ENCODE measurements around the gene RASL11A. TPM values are rescaled to one million over a fixed set of nuclear protein-coding genes. Genes with fewer than 3 reads are reported as not detected.

RASL11A gene
- total and polyA plus RNA-seq, 2 of the 13 experiments (the other 11 are each of a cell fraction or from before 2014, with no cell fraction given) = 3.0 to 4.1 TPM

DNA sequence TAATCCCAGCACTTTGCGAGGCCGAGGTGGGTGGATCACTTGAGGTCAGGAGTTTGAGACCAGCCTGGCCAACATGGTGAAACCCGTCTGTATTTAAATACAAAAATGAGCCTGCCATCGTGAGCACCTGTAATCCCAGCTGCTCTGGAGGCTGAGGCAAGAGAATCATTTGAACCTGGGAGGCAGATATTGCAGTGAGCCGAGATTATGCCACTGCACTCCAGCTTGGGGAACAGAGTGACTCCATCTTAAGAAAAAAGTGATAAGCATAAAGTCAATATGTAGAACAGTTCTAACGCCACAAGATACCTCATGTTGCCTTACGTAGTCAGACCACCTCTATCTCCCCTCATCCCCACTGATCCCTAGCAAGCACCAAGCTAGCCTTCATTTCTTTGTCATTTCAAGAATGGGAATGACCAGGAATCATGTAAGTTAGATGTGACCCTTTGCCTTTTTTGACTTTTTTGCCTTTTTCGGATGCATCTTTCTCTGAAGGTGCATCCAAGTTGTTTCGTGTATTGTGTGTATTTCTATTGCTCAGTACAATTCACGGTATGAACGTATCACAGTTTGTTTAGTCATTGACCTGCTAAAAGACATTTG, 12.9 kb upstream of the RASL11A start:
- no peak overlapping the region for H3K4me2 ChIP-seq (ENCODE audit: low read depth, low read length)
- H4K20me1 ChIP-seq (ENCODE audit: insufficient read depth, low read length) = peaks cover 32% of the 10 kb centered on the region
- DNase-seq (ENCODE audit: low spot score) (no peak), ATAC-seq (no peak), FAIRE-seq (peak; percentile 15)
- WGBS (ENCODE audit: low lambda C conversion rate) = 93% methylated on average over 11 of the region's 11 CpGs
- ChIA-PET POLR2A (interaction anchor here (3.3 kb wide), 1 partner anchor 13 kb away, joined by 10 read pairs; the partner anchor contains the start of gene RASL11A), CTCF (ENCODE audit: low intra/inter-chr PET ratio, low total read pairs) (interaction anchor here (1.2 kb wide), 1 partner anchor 273 kb away, joined by 3 read pairs; no protein-coding TSS in a partner anchor)
- H3K4me3 ChIP-seq (replicated peaks in 1 of 3; ENCODE audit: insufficient read depth in 1 of 3, low read depth in 2 of 3, low read length in 3 of 3) = no peak overlapping the region
- intact Hi-C loops (cut with micrococcal nuclease; ENCODE audit: unreplicated experiment) = no loop called here
- BruUV-seq (replicated peaks) = no TSS peak
- H3K79me2 ChIP-seq (ENCODE audit: insufficient read depth, low read length) = peaks cover 27% of the 10 kb centered on the region
- no peaks in the 10 kb centered on the region for H3K27me3 ChIP-seq (ENCODE audit: control insufficient read depth in 1 of 2, insufficient read depth in 2 of 2, low read length in 2 of 2)
- peaks cover 8 to 34% of the 10 kb centered on the region in 2 experiments for H3K36me3 ChIP-seq (replicated peaks in 1 of 2; ENCODE audit: control insufficient read depth in 1 of 2, insufficient read depth in 2 of 2, low read length in 2 of 2)
- H2AFZ ChIP-seq (ENCODE audit: low read length) = no peak overlapping the region
- H3K27ac ChIP-seq (ENCODE audit: extremely low read length, insufficient read depth, low read length) = no peak overlapping the region
- H3K9ac ChIP-seq (ENCODE audit: insufficient read depth, low read depth, low read length) = no peak overlapping the region
- in situ Hi-C loops (cut with HindIII; ENCODE audit: extremely low pct_ligation_motif_present, low pct_unique_long_range_greater_than_20kb) = no loop called here
- H3K4me1 ChIP-seq (ENCODE audit: insufficient read depth, low read length) = peaks cover 50% of the 10 kb centered on the region
- no peaks in the 10 kb centered on the region for H3K9me3 ChIP-seq (ENCODE audit: low read length)
- TF ChIP-seq AGO2 (optimal IDR thresholded peaks at IDR 0.05; ENCODE audit: low read depth, low read length) (peak; percentile 40), NR3C1 (CRISPR knock-in tag; IDR thresholded peaks at IDR 0.05) (no peak), ZFP82 (CRISPR knock-in tag; IDR thresholded peaks at IDR 0.05; ENCODE audit: borderline replicate concordance) (no peak), ZC3H13 (CRISPR knock-in tag; IDR thresholded peaks at IDR 0.05) (peak; percentile 42; the same call in 1 of the 2 replicates), PAF1 (CRISPR knock-in tag; IDR thresholded peaks at IDR 0.05) (0 out of 2 replicates have a peak, but pooled peaks have one; percentile 73), LCORL (IDR thresholded peaks at IDR 0.05) (no peak), LCORL (CRISPR knock-in tag; IDR thresholded peaks at IDR 0.05) (no peak), RBM22 (optimal IDR thresholded peaks at IDR 0.05; ENCODE audit: low read length) (peak; percentile 95), ZC3H4 (CRISPR knock-in tag; IDR thresholded peaks at IDR 0.05; ENCODE audit: borderline replicate concordance) (peak; percentile 91), POLR2AphosphoS5 (IDR thresholded peaks at IDR 0.05; ENCODE audit: low read depth, low read length) (peak; percentile 68), ZNF263 (CRISPR knock-in tag; IDR thresholded peaks at IDR 0.05) (no peak), KLF6 (CRISPR knock-in tag; IDR thresholded peaks at IDR 0.05) (no peak)
- TF ChIP-seq, protein P1, sequence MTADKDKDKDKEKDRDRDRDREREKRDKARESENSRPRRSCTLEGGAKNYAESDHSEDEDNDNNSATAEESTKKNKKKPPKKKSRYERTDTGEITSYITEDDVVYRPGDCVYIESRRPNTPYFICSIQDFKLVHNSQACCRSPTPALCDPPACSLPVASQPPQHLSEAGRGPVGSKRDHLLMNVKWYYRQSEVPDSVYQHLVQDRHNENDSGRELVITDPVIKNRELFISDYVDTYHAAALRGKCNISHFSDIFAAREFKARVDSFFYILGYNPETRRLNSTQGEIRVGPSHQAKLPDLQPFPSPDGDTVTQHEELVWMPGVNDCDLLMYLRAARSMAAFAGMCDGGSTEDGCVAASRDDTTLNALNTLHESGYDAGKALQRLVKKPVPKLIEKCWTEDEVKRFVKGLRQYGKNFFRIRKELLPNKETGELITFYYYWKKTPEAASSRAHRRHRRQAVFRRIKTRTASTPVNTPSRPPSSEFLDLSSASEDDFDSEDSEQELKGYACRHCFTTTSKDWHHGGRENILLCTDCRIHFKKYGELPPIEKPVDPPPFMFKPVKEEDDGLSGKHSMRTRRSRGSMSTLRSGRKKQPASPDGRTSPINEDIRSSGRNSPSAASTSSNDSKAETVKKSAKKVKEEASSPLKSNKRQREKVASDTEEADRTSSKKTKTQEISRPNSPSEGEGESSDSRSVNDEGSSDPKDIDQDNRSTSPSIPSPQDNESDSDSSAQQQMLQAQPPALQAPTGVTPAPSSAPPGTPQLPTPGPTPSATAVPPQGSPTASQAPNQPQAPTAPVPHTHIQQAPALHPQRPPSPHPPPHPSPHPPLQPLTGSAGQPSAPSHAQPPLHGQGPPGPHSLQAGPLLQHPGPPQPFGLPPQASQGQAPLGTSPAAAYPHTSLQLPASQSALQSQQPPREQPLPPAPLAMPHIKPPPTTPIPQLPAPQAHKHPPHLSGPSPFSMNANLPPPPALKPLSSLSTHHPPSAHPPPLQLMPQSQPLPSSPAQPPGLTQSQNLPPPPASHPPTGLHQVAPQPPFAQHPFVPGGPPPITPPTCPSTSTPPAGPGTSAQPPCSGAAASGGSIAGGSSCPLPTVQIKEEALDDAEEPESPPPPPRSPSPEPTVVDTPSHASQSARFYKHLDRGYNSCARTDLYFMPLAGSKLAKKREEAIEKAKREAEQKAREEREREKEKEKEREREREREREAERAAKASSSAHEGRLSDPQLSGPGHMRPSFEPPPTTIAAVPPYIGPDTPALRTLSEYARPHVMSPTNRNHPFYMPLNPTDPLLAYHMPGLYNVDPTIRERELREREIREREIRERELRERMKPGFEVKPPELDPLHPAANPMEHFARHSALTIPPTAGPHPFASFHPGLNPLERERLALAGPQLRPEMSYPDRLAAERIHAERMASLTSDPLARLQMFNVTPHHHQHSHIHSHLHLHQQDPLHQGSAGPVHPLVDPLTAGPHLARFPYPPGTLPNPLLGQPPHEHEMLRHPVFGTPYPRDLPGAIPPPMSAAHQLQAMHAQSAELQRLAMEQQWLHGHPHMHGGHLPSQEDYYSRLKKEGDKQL (CRISPR knock-in tag; IDR thresholded peaks at IDR 0.05; ENCODE audit: low read depth) = no peak
- TF ChIP-seq, protein P2, sequence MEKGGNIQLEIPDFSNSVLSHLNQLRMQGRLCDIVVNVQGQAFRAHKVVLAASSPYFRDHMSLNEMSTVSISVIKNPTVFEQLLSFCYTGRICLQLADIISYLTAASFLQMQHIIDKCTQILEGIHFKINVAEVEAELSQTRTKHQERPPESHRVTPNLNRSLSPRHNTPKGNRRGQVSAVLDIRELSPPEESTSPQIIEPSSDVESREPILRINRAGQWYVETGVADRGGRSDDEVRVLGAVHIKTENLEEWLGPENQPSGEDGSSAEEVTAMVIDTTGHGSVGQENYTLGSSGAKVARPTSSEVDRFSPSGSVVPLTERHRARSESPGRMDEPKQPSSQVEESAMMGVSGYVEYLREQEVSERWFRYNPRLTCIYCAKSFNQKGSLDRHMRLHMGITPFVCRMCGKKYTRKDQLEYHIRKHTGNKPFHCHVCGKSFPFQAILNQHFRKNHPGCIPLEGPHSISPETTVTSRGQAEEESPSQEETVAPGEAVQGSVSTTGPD (CRISPR knock-in tag; IDR thresholded peaks at IDR 0.05) = no peak
- TF ChIP-seq, protein P3, sequence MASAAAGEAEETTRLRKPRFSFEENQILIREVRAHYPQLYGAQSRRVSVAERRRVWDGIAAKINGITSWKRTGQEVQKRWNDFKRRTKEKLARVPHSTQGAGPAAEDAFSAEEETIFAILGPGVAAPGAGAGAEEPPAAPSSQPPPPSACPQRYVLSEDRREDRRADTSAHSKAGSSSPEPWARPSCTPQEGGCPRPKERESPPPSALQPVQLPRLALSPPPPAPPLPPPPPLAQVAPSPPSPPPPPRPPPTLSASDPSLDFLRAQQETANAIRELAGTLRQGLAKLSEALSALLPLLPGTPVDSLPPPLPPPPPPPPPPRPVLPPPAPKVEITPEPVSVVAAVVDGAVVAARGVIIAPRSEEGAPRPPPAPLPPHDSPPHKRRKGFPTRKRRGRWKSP (CRISPR knock-in tag; IDR thresholded peaks at IDR 0.05) = no peak
- TF ChIP-seq, protein P4, sequence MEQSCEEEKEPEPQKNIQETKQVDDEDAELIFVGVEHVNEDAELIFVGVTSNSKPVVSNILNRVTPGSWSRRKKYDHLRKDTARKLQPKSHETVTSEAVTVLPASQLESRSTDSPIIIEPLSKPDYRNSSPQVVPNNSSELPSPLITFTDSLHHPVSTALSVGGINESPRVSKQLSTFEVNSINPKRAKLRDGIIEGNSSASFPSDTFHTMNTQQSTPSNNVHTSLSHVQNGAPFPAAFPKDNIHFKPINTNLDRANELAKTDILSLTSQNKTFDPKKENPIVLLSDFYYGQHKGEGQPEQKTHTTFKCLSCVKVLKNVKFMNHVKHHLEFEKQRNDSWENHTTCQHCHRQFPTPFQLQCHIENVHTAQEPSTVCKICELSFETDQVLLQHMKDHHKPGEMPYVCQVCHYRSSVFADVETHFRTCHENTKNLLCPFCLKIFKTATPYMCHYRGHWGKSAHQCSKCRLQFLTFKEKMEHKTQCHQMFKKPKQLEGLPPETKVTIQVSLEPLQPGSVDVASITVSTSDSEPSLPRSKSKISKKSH (CRISPR knock-in tag; IDR thresholded peaks at IDR 0.05; ENCODE audit: borderline replicate concordance) = no peak
